HCT116 (cell line): ENCODE measurements around the gene SKAP1. TPM values are rescaled to one million over a fixed set of nuclear protein-coding genes. Genes with fewer than 3 reads are reported as not detected.

Source experiments
- ATAC-seq: fragments of 200-7000 bp; cut with Tn5 transposase; 2 replicates; pipeline ENCODE4 v1.9.1; 2020; ENCODE audit warnings: mild to moderate bottlenecking, moderate library complexity
- BruUV-seq: library from RNA; stranded (reverse); fragments of 400-500 nt; replicated peaks from 2 replicates; lab custom pipeline; 2021; lab: Mats Ljungman, UMichigan
- CTCF ChIA-PET: fragments of 300-600 bp; sonication (Branson Sonifier 250); formaldehyde crosslinking; loops from one replicate; lab custom pipeline; 2021; ENCODE audit warnings: antibody characterized with exemption; lab: Charles Lee
- POLR2A ChIA-PET: fragments of 300-600, 350-600 bp; sonication (Branson Sonifier 250); formaldehyde crosslinking; loops from one replicate; lab custom pipeline; 2021; ENCODE audit warnings: antibody characterized with exemption; lab: Charles Lee
- RAD21 ChIA-PET, 2 experiments: fragments of 300-600 bp; sonication (Branson Sonifier 250); formaldehyde crosslinking; loops; one replicate each; lab custom pipeline; 2023; ENCODE audit warnings: low total read pairs in 2 of 2; ENCODE audit not compliant: uncharacterized antibody in 2 of 2, unreplicated experiment in 2 of 2, low non-redundant PET in 1 of 2; lab: Charles Lee
- DNase-seq: peaks from one replicate; pipeline ENCODE4 v3.0.0-alpha.2; 2010; ENCODE audit warnings: low read depth, low spot score
- H2AFZ ChIP-seq: fragments of 200-600 bp; shearing (Covaris generic), sonication (generic); 2 replicates; pipeline ENCODE4 v1.6.1; 2017; ENCODE audit warnings: low read depth, mixed run types, mixed read lengths, antibody characterized with exemption, low read length; ENCODE audit not compliant: poor library complexity, severe bottlenecking
- H3K27ac ChIP-seq: 2 replicates; pipeline ENCODE4 v1.5.1; 2012; ENCODE audit warnings: low read depth, low read length
- H3K27me3 ChIP-seq: fragments of 200-600 bp; sonication (generic); 2 replicates; pipeline ENCODE4 v1.6.1; 2016; ENCODE audit warnings: mixed run types, low read length, mixed read lengths; ENCODE audit not compliant: insufficient read depth
- H3K36me3 ChIP-seq, 2 experiments: fragments of 200-500 bp in 1 of 2; fragments of 200-600 bp in 1 of 2; sonication (Bioruptor generic) in 1 of 2; sonication (generic) in 1 of 2; 2 replicates each; pipeline versions ENCODE4 v1.5.1 to v1.6.1; 2014 to 2016; ENCODE audit warnings: low read length in 2 of 2, inconsistent platforms in 1 of 2, mixed read lengths in 1 of 2, mixed run types in 1 of 2; ENCODE audit not compliant: insufficient read depth in 2 of 2, control insufficient read depth in 1 of 2
- H3K4me1 ChIP-seq, 2 experiments: fragments of 200-600 bp in 1 of 2; sonication (generic) in 1 of 2; 2 replicates each; pipeline versions ENCODE4 v1.5.1 to v1.6.1; 2012 to 2017; ENCODE audit warnings: low read length in 2 of 2, inconsistent platforms in 1 of 2, mild to moderate bottlenecking in 1 of 2, mixed read lengths in 1 of 2, mixed run types in 1 of 2, moderate library complexity in 1 of 2; ENCODE audit not compliant: insufficient read depth in 2 of 2, control insufficient read depth in 1 of 2
- H3K4me2 ChIP-seq: fragments of 200-600 bp; sonication (generic); 2 replicates; pipeline ENCODE4 v1.6.1; 2017; ENCODE audit warnings: mixed run types, low read length, mixed read lengths
- H3K4me3 ChIP-seq, 2 experiments: fragments of 200-600 bp in 1 of 2; sonication (generic) in 1 of 2; replicated peaks in 1 of 2; 2 replicates each; pipeline ENCODE4 v1.5.1; 2011 to 2016; ENCODE audit warnings: low read length in 2 of 2, control low read depth in 1 of 2, low read depth in 1 of 2, mild to moderate bottlenecking in 1 of 2, mixed read lengths in 1 of 2, mixed run types in 1 of 2
- H3K79me2 ChIP-seq: fragments of 200-600 bp; sonication (generic); 2 replicates; pipeline ENCODE4 v1.6.1; 2017; ENCODE audit warnings: mild to moderate bottlenecking, mixed run types, low read length, moderate library complexity, mixed read lengths; ENCODE audit not compliant: insufficient read depth
- H3K9ac ChIP-seq: fragments of 200-600 bp; sonication (generic); 2 replicates; pipeline ENCODE4 v1.6.1; 2016; ENCODE audit warnings: low read length, mixed read lengths
- H3K9me2 ChIP-seq: fragments of 200-600 bp; sonication (generic), shearing (Covaris generic); 2 replicates; pipeline ENCODE4 v1.6.1; 2017; ENCODE audit warnings: mixed run types, mild to moderate bottlenecking, moderate library complexity; ENCODE audit not compliant: insufficient read depth
- H3K9me3 ChIP-seq, 2 experiments: fragments of 200-500 bp in 1 of 2; fragments of 200-600 bp in 1 of 2; sonication (Bioruptor generic) in 1 of 2; sonication (generic) in 1 of 2; 2 replicates each; pipeline ENCODE4 v1.6.1; 2014 to 2017; ENCODE audit warnings: low read length in 2 of 2, mixed read lengths in 2 of 2, inconsistent platforms in 1 of 2, low read depth in 1 of 2, mild to moderate bottlenecking in 1 of 2, mixed run types in 1 of 2, moderate library complexity in 1 of 2; ENCODE audit not compliant: control insufficient read depth in 1 of 2, insufficient read depth in 1 of 2
- H4K20me1 ChIP-seq: fragments of 200-600 bp; sonication (generic), shearing (Covaris generic); 2 replicates; pipeline ENCODE4 v1.6.1; 2017; ENCODE audit warnings: mixed run types, mild to moderate bottlenecking, moderate library complexity; ENCODE audit not compliant: insufficient read depth
- ATF3 ChIP-seq: IDR thresholded peaks from 2 replicates; pipeline ENCODE4 v1.6.1; 2012
- CTCF ChIP-seq, 3 experiments: fragments of 200-600 bp in 1 of 3; sonication (generic) in 1 of 3; IDR thresholded peaks in 2 of 3; conservative IDR thresholded peaks in 1 of 3; 2 replicates each; pipeline ENCODE4 v1.5.1; 2012 to 2017; ENCODE audit warnings: low read depth in 2 of 3, low read length in 2 of 3, antibody characterized with exemption in 1 of 3, borderline replicate concordance in 1 of 3, control low read depth in 1 of 3, mild to moderate bottlenecking in 1 of 3, mixed read lengths in 1 of 3, mixed run types in 1 of 3, moderate library complexity in 1 of 3; ENCODE audit not compliant: insufficient read depth in 1 of 3
- ELF1 ChIP-seq: IDR thresholded peaks from 2 replicates; pipeline ENCODE4 v1.6.1; 2012; ENCODE audit warnings: low read depth, borderline replicate concordance
- EZH2 ChIP-seq: fragments of 200-600 bp; sonication (generic); IDR thresholded peaks from 2 replicates; pipeline ENCODE4 v1.6.1; 2017; ENCODE audit warnings: antibody characterized with exemption, mixed run types
- EZH2phosphoT487 ChIP-seq: fragments of 200-600 bp; IDR thresholded peaks from 2 replicates; pipeline ENCODE4 v1.6.1; 2018; ENCODE audit warnings: antibody characterized with exemption, borderline replicate concordance
- FOSL1 ChIP-seq: IDR thresholded peaks from 2 replicates; pipeline ENCODE4 v1.6.1; 2012; ENCODE audit warnings: low read depth
- JUND ChIP-seq: IDR thresholded peaks from 2 replicates; pipeline ENCODE4 v1.6.1; 2012
- MAX ChIP-seq: IDR thresholded peaks from 2 replicates; pipeline ENCODE4 v1.6.1; 2012
- POLR2A ChIP-seq: IDR thresholded peaks from 2 replicates; pipeline ENCODE4 v1.7.0; 2011; ENCODE audit warnings: borderline replicate concordance; ENCODE audit not compliant: insufficient read depth, insufficient read length; ENCODE audit errors: extremely low read depth
- POLR2AphosphoS5 ChIP-seq: IDR thresholded peaks from 2 replicates; pipeline ENCODE4 v1.6.1; 2011; ENCODE audit warnings: mild to moderate bottlenecking, low read depth, low read length, moderate library complexity
- RAD21 ChIP-seq: IDR thresholded peaks from 2 replicates; pipeline ENCODE4 v1.6.1; 2012; ENCODE audit warnings: low read depth, mild to moderate bottlenecking
- SP1 ChIP-seq: IDR thresholded peaks from 2 replicates; pipeline ENCODE4 v1.6.1; 2012; ENCODE audit warnings: low read depth
- TCF7L2 ChIP-seq: IDR thresholded peaks from 2 replicates; pipeline ENCODE4 v1.7.0; 2011; ENCODE audit warnings: borderline replicate concordance, inconsistent platforms; ENCODE audit not compliant: insufficient read depth, insufficient read length; ENCODE audit errors: extremely low read depth
- ZBTB33 ChIP-seq: IDR thresholded peaks from 2 replicates; pipeline ENCODE4 v1.6.1; 2011; ENCODE audit warnings: mild to moderate bottlenecking, low read length, moderate library complexity; ENCODE audit not compliant: insufficient replicate concordance; ENCODE audit errors: extremely low read depth
- ZNF274 ChIP-seq: fragments of 200-500 bp; sonication (Bioruptor generic); IDR thresholded peaks from 2 replicates; pipeline ENCODE4 v1.6.1; 2014; ENCODE audit warnings: mild to moderate bottlenecking, low read depth, low read length, inconsistent platforms
- intact Hi-C: fragments of 100-400 bp; cut with micrococcal nuclease; formaldehyde crosslinking; loops from 2 replicates; pipeline ENCODE4 v1.10.0; 2022
- total RNA-seq: library from RNA; stranded (reverse); gene quantifications from one replicate; pipeline ENCODE4 v1.2.1, GENCODE V29; 2021; ENCODE audit not compliant: unreplicated experiment

The SKAP1 gene
- total RNA-seq, 1 experiment from 2014 or later: 12.4 TPM

GRCh38 chr17:48239603-48239995 lies 190.4 kb downstream of the SKAP1 start:
- Histone ChIP-seq H4K20me1 (no peaks in the 10 kb centered on the region), H3K9me3 (no peaks in the 10 kb centered on the region), H3K79me2 (no peaks in the 10 kb centered on the region; the same call in 1 of the 2 replicates), H3K27me3 (no peaks in the 10 kb centered on the region), H3K27ac (peak overlapping the region; percentile 75), H3K9ac (peak overlapping the region; percentile 51), H3K4me2 (peak overlapping the region; percentile 65), H2AFZ (no peak overlapping the region), H3K9me2 (no peaks in the 10 kb centered on the region; the same call in 1 of the 2 replicates), H3K4me3 (no peak overlapping the region), H3K36me3 (no peaks in the 10 kb centered on the region), H3K4me1 (peaks cover 77 to 98% of the 10 kb centered on the region in 2 experiments)
- no TSS peak for BruUV-seq
- ATAC-seq: no peak
- DNase-seq: no peak
- POLR2A ChIA-PET: interaction anchor here (0.6 to 2.4 kb wide), 6 partner anchors 13 to 387 kb away, joined by 3 to 13 read pairs (median 4); partner anchors contain the start of genes HOXB9 and NFE2L1
- RAD21 ChIA-PET: no interaction called here
- intact Hi-C loops: no loop called here
- CTCF ChIA-PET: interaction anchor here (1.1 to 22.1 kb wide), 3 partner anchors 23 to 96 kb away, joined by 3 to 336 read pairs (median 4); no protein-coding TSS in a partner anchor
- TF ChIP-seq CTCF (IDR thresholded peaks at IDR 0.05 in 2 of 3, conservative IDR thresholded peaks at IDR 0.05 in 1 of 3; ENCODE audit: borderline replicate concordance in 1 of 3, insufficient read depth in 1 of 3, low read depth in 2 of 3, low read length in 2 of 3) (no peak), ZNF274 (no peak), EZH2 (no peak), EZH2phosphoT487 (no peak), RAD21 (no peak), SP1 (no peak), ZBTB33 (no peak), JUND (no peak), TCF7L2 (no peak), ATF3 (no peak), FOSL1 (no peak), MAX (no peak), POLR2AphosphoS5 (no peak), POLR2A (no peak), ELF1 (no peak)
